Dendritic cell treated with granulocyte-macrophage colony-stimulating factor and Interleukin-4, amounts not matched to agents 40 ng/mL and 50 ng/mL, for 4 days (primary cell): ENCODE results near the gene KRTAP4-2.
"Not testable (repeated sequence)": the region's sequence is repeated elsewhere in the genome, so short reads cannot be mapped to it uniquely, and the experiment has no call there.

Experiments
- H3K27ac Mint-ChIP-seq: one replicate; pipeline ENCODE4 v1.8.0; 2022; ENCODE audit warnings: mild to moderate bottlenecking, mixed read lengths
- H3K27me3 Mint-ChIP-seq: one replicate; pipeline ENCODE4 v1.8.0; 2022; ENCODE audit warnings: mild to moderate bottlenecking, mixed read lengths
- H3K36me3 Mint-ChIP-seq: one replicate; pipeline ENCODE4 v1.8.0; 2022; ENCODE audit warnings: low read depth, mixed read lengths
- H3K4me1 Mint-ChIP-seq: one replicate; pipeline ENCODE4 v1.8.0; 2022; ENCODE audit warnings: low read depth, mixed read lengths
- H3K4me3 Mint-ChIP-seq: one replicate; pipeline ENCODE4 v1.8.0; 2022; ENCODE audit warnings: mild to moderate bottlenecking, moderate library complexity, mixed read lengths
- H3K9me3 Mint-ChIP-seq: one replicate; pipeline ENCODE4 v1.8.0; 2022; ENCODE audit warnings: mixed read lengths
- intact Hi-C: fragments of 100-400 bp; cut with micrococcal nuclease; formaldehyde crosslinking; loops from one replicate; pipeline ENCODE4 v1.15.0; 2022

The KRTAP4-2 gene

GRCh38 chr17:41148971-41149651 lies 28.9 kb downstream of the KRTAP4-2 start:
- H3K27ac Mint-ChIP-seq, H3K9me3 Mint-ChIP-seq, intact Hi-C loops, H3K36me3 Mint-ChIP-seq, H3K4me1 Mint-ChIP-seq, H3K4me3 Mint-ChIP-seq, H3K27me3 Mint-ChIP-seq: not testable (repeated sequence)

- intact Hi-C loops, result no loop called here
- no peaks in the 10 kb centered on the region for H3K36me3 Mint-ChIP-seq
- no peaks in the 10 kb centered on the region for H3K4me1 Mint-ChIP-seq
- H3K27ac Mint-ChIP-seq, result no peak overlapping the region
- no peak overlapping the region for H3K4me3 Mint-ChIP-seq
- peaks cover 17% of the 10 kb centered on the region for H3K9me3 Mint-ChIP-seq
- H3K27me3 Mint-ChIP-seq, result peaks cover 7% of the 10 kb centered on the region
These were observed 30.4 kb downstream of the KRTAP4-2 start for GRCh38 chr17:41147531-41148204.

GRCh38 chr17:41145261-41145660 lies 32.8 kb downstream of the KRTAP4-2 start:
- H3K9me3 Mint-ChIP-seq, result peaks cover 33% of the 10 kb centered on the region
- intact Hi-C loops, result no loop called here
- peaks cover 7% of the 10 kb centered on the region for H3K27me3 Mint-ChIP-seq
- H3K4me1 Mint-ChIP-seq, result peaks cover 5% of the 10 kb centered on the region
- H3K4me3 Mint-ChIP-seq, result no peak overlapping the region
- H3K36me3 Mint-ChIP-seq, result no peaks in the 10 kb centered on the region
- no peak overlapping the region for H3K27ac Mint-ChIP-seq

- Mint-ChIP-seq H3K9me3 (peaks cover 37% of the 10 kb centered on the region), H3K27ac (no peak overlapping the region), H3K4me1 (peaks cover 5% of the 10 kb centered on the region), H3K27me3 (peaks cover 7% of the 10 kb centered on the region), H3K36me3 (no peaks in the 10 kb centered on the region), H3K4me3 (no peak overlapping the region)
- intact Hi-C loops, result no loop called here
These were observed 33.2 kb downstream of the KRTAP4-2 start for GRCh38 chr17:41144846-41145245.

GRCh38 chr17:41141361-41141760 lies 36.7 kb downstream of the KRTAP4-2 start:
- H3K4me1 Mint-ChIP-seq, result peaks cover 5% of the 10 kb centered on the region
- no peak overlapping the region for H3K4me3 Mint-ChIP-seq
- peaks cover 55% of the 10 kb centered on the region for H3K9me3 Mint-ChIP-seq
- H3K27ac Mint-ChIP-seq, result no peak overlapping the region
- H3K36me3 Mint-ChIP-seq, result no peaks in the 10 kb centered on the region
- peaks cover 3% of the 10 kb centered on the region for H3K27me3 Mint-ChIP-seq
- intact Hi-C loops, result no loop called here

GRCh38 chr17:41140360-41141131 lies 37.5 kb downstream of the KRTAP4-2 start, which contains the start of gene KRTAP4-6:
KRTAP4-6 (minus strand) TSS chr17:41140544; CDS start chr17:41140487, 57 bp downstream.
- H3K4me1 Mint-ChIP-seq, result peaks cover 5% of the 10 kb centered on the region
- H3K27ac Mint-ChIP-seq, result no peak within 1 kb of the TSS
- H3K9me3 Mint-ChIP-seq, result peaks cover 55% of the 10 kb centered on the region
- no peaks in the 10 kb centered on the region for H3K36me3 Mint-ChIP-seq
- H3K4me3 Mint-ChIP-seq, result no peak within 1 kb of the TSS
- H3K27me3 Mint-ChIP-seq, result peaks cover 3% of the 10 kb centered on the region
- intact Hi-C loops, result no loop called here

GRCh38 chr17:41139865-41140264 lies 38.2 kb downstream of the KRTAP4-2 start:
- H3K36me3 Mint-ChIP-seq, H3K27me3 Mint-ChIP-seq, H3K4me1 Mint-ChIP-seq, intact Hi-C loops, H3K4me3 Mint-ChIP-seq, H3K27ac Mint-ChIP-seq: not testable (repeated sequence)
- H3K9me3 Mint-ChIP-seq, result peaks cover 55% of the 10 kb centered on the region

GRCh38 chr17:41133880-41134735 lies 43.9 kb downstream of the KRTAP4-2 start:
- intact Hi-C loops, result no loop called here
- Mint-ChIP-seq H3K27me3 (no peaks in the 10 kb centered on the region), H3K36me3 (no peaks in the 10 kb centered on the region), H3K4me1 (peaks cover 11% of the 10 kb centered on the region), H3K27ac (no peak overlapping the region), H3K9me3 (peaks cover 10% of the 10 kb centered on the region), H3K4me3 (no peak overlapping the region)

- Mint-ChIP-seq H3K27me3 (no peaks in the 10 kb centered on the region), H3K36me3 (no peaks in the 10 kb centered on the region), H3K4me1 (peaks cover 11% of the 10 kb centered on the region), H3K9me3 (no peaks in the 10 kb centered on the region), H3K27ac (no peak overlapping the region), H3K4me3 (no peak overlapping the region)
- intact Hi-C loops, result no loop called here
These were observed 46.0 kb downstream of the KRTAP4-2 start for GRCh38 chr17:41131979-41132378.
